Peyer's patch (tissue), 4 donors: ENCODE data around the gene MYO18B. TPM values are rescaled to one million over a fixed set of nuclear protein-coding genes. Genes with fewer than 3 reads are reported as not detected.

ENCODE experiments used
- DNase-seq, 3 donors: peaks; one replicate each; pipeline ENCODE4 v3.0.0-alpha.2; 2017 to 2019
- H3K27ac ChIP-seq, 4 donors: fragments of 200-600 bp; sonication (generic); one replicate each; pipeline ENCODE4 v1.5.1; 2016 to 2019
- H3K27me3 ChIP-seq, 2 donors: fragments of 200-600 bp; sonication (generic); one replicate each; pipeline ENCODE4 v1.5.1; 2019
- H3K36me3 ChIP-seq, 3 donors: fragments of 200-600 bp; sonication (generic); one replicate each; pipeline ENCODE4 v1.5.1; 2016 to 2019
- H3K4me1 ChIP-seq, 4 donors: fragments of 200-600 bp; sonication (generic); one replicate each; pipeline ENCODE4 v1.5.1; 2016 to 2019
- H3K4me3 ChIP-seq, 4 donors: fragments of 200-600 bp; sonication (generic); 1 replicate in 3 of 4; 2 replicates in 1 of 4; pipeline ENCODE4 v1.5.1; 2016 to 2019; ENCODE audit warnings: mild to moderate bottlenecking in 1 of 4
- H3K9me3 ChIP-seq, 4 donors: fragments of 200-600 bp; sonication (generic); one replicate each; pipeline ENCODE4 v1.5.1; 2016 to 2019; ENCODE audit warnings: mild to moderate bottlenecking in 1 of 4
- CTCF ChIP-seq, 6 experiments: fragments of 450-650 bp in 4 of 6; fragments of 200-600 bp in 2 of 6; sonication (generic) in 1 of 6; IDR thresholded peaks; one replicate each; pipeline ENCODE4 v1.5.1; 2017 to 2019; ENCODE audit warnings: antibody characterized with exemption in 6 of 6, mild to moderate bottlenecking in 3 of 6, moderate library complexity in 1 of 6
- POLR2A ChIP-seq, 2 donors: fragments of 450-650 bp; IDR thresholded peaks; one replicate each; pipeline ENCODE4 v1.5.1; 2017; ENCODE audit warnings: antibody characterized with exemption in 2 of 2, mild to moderate bottlenecking in 2 of 2, moderate library complexity in 2 of 2
- total RNA-seq, 4 donors: library from RNA; depleted of rRNA; stranded (reverse); fragments of >200 nt; gene quantifications; one replicate each; pipeline ENCODE4 v1.1.0, GENCODE V29; 2016

MYO18B gene
- total RNA-seq, 4 donors from 2014 or later, result 0.28 to 0.83 TPM; not detected in 2

DNA sequence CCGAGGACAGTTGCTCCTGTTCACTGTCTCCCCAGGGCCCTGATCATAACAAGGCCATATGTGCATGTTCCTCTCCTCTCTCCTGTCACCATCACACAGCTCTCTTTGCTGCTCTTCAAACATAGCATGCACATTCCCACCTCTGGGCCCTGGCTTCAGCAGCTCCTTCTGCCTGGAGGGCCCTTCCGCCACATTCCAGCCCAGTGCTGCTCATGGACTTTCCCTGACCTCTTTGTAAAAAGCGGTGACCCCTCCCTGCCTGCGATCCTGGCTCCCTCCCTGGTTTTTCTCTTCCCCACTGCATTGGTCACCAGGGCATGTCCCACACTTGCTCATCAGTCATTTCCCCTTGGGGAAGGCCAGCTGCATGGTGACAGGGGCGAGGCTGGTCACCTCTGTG is 98.2 kb downstream of the MYO18B start:
- no peaks in the 10 kb centered on the region for H3K4me1 ChIP-seq
- DNase-seq, result no peak
- no peaks in the 10 kb centered on the region for H3K36me3 ChIP-seq
- no peak overlapping the region for H3K4me3 ChIP-seq
- no peaks in the 10 kb centered on the region for H3K9me3 ChIP-seq
- no peaks in the 10 kb centered on the region for H3K27me3 ChIP-seq
- H3K27ac ChIP-seq, result no peak overlapping the region
- TF ChIP-seq POLR2A (IDR thresholded peaks at IDR 0.05), result no peak
- TF ChIP-seq CTCF (IDR thresholded peaks at IDR 0.05), result no peak

- H3K9me3 ChIP-seq, result no peaks in the 10 kb centered on the region
- no peaks in the 10 kb centered on the region for H3K4me1 ChIP-seq
- no peak overlapping the region for H3K27ac ChIP-seq
- no peak overlapping the region for H3K4me3 ChIP-seq
- no peaks in the 10 kb centered on the region for H3K36me3 ChIP-seq
- TF ChIP-seq CTCF (IDR thresholded peaks at IDR 0.05) (no peak), POLR2A (IDR thresholded peaks at IDR 0.05) (no peak)
- no peak for DNase-seq
- no peaks in the 10 kb centered on the region for H3K27me3 ChIP-seq
Observed at GRCh38 chr22:25840891-25841290, 98.9 kb downstream of the MYO18B start.

DNA sequence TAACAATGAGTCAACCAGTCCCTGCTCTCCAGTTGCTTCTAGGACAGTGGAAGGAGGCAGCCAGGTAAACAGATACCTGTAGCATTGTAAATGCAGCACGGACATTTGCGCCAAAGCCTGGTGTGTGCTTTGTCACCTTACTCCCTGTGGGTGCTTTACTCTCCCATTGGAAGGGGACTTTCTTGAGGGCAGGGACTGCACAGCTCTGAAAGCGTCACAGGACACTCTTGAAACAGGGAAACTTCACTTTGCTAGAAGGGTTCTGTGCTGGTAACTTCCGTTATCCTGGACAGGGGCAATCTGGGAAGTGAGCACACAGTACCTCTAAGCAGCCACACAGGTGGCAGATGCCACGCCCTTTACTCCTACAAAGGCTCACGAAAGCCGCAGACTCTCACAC is 99.8 kb downstream of the MYO18B start:
- no peak for TF ChIP-seq CTCF (IDR thresholded peaks at IDR 0.05)
- no peak for TF ChIP-seq POLR2A (IDR thresholded peaks at IDR 0.05)
- Histone ChIP-seq H3K4me1 (no peaks in the 10 kb centered on the region), H3K4me3 (no peak overlapping the region), H3K27me3 (no peaks in the 10 kb centered on the region), H3K27ac (no peak overlapping the region), H3K9me3 (no peaks in the 10 kb centered on the region), H3K36me3 (no peaks in the 10 kb centered on the region)
- DNase-seq, result no peak

DNA sequence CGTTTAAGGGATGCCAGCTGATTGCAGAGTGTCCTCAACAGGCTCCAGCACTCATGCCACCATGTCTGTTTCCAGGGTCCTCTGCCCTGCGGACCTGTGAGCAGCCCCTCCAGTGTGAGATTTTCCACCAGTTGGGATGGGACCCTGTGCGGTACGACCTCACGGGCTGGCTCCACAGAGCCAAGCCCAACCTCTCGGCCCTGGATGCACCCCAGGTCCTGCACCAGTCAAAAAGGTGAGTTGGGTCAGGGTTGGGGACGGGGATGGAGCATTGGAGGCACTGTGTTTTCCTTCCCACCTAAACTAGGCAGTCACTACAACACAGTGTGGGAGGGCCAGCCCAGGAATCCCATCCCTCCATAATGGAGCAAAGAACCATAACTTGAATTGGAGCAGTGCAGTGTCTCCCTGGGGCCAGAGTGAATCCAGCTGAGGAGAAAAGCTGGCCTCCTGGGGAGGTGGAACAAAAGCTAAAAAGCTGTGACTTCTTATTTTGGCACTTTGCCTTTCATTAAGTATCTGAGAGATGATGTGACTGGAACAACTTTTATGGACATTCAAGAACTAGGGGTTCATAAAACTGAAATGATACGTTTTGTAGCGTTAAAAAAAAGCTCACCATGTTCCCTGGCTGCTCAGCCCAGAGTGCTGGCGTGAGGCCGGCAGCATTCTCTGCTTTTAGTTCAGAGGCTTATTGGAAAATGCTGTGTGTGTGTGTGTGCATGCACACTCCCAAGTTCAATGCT is 101.8 kb downstream of the MYO18B start:
- DNase-seq, result no peak
- Histone ChIP-seq H3K9me3 (no peaks in the 10 kb centered on the region), H3K4me3 (no peak overlapping the region), H3K36me3 (no peaks in the 10 kb centered on the region), H3K27ac (no peak overlapping the region), H3K4me1 (no peaks in the 10 kb centered on the region), H3K27me3 (no peaks in the 10 kb centered on the region)
- TF ChIP-seq POLR2A (IDR thresholded peaks at IDR 0.05) (no peak), CTCF (IDR thresholded peaks at IDR 0.05) (no peak)

- no peak for DNase-seq
- Histone ChIP-seq H3K27ac (no peak overlapping the region), H3K9me3 (no peaks in the 10 kb centered on the region), H3K27me3 (no peaks in the 10 kb centered on the region), H3K36me3 (no peaks in the 10 kb centered on the region), H3K4me1 (no peaks in the 10 kb centered on the region), H3K4me3 (no peak overlapping the region)
- TF ChIP-seq CTCF (IDR thresholded peaks at IDR 0.05) (no peak), POLR2A (IDR thresholded peaks at IDR 0.05) (no peak)
Observed at GRCh38 chr22:25844601-25845000, 102.6 kb downstream of the MYO18B start.
